GM23338 (cell line): ENCODE measurements around the gene FRMD1. TPM values are rescaled to one million over a fixed set of nuclear protein-coding genes. Genes with fewer than 3 reads are reported as not detected.

Experiments
- ATAC-seq: fragments of 200-7000 bp; cut with Tn5 transposase; 3 replicates; pipeline ENCODE4 v1.9.1; 2020
- DNase-seq: peaks from one replicate; pipeline ENCODE4 v3.0.0-alpha.2; 2015; ENCODE audit warnings: low spot score
- H2AFZ ChIP-seq: fragments of 200-600 bp; sonication (generic); 2 replicates; pipeline ENCODE4 v1.8.0; 2016; ENCODE audit warnings: antibody characterized with exemption, mild to moderate bottlenecking, moderate library complexity
- H3F3A ChIP-seq: fragments of 200-600 bp; sonication (generic); replicated peaks from 2 replicates; pipeline ENCODE4 v1.8.0; 2017; ENCODE audit warnings: antibody characterized with exemption, mixed run types, low read depth
- H3K27ac ChIP-seq: fragments of 200-600 bp; sonication (generic); 2 replicates; pipeline ENCODE4 v1.6.1; 2016; ENCODE audit warnings: low read depth
- H3K27me3 ChIP-seq: fragments of 200-600 bp; sonication (generic); 2 replicates; pipeline ENCODE4 v1.8.0; 2016; ENCODE audit warnings: mild to moderate bottlenecking, mixed run types, moderate library complexity; ENCODE audit not compliant: insufficient read depth
- H3K36me3 ChIP-seq: fragments of 200-600 bp; sonication (generic); 2 replicates; pipeline ENCODE4 v1.8.0; 2016; ENCODE audit warnings: mild to moderate bottlenecking; ENCODE audit not compliant: insufficient read depth
- H3K4me1 ChIP-seq: fragments of 200-600 bp; sonication (generic); 2 replicates; pipeline ENCODE4 v1.8.0; 2016; ENCODE audit warnings: mild to moderate bottlenecking, moderate library complexity; ENCODE audit not compliant: insufficient read depth
- H3K4me2 ChIP-seq: fragments of 200-600 bp; sonication (generic); 2 replicates; pipeline ENCODE4 v1.7.1; 2017; ENCODE audit warnings: mixed run types
- H3K4me3 ChIP-seq: fragments of 200-600 bp; sonication (generic); 2 replicates; pipeline ENCODE4 v1.6.1; 2016; ENCODE audit warnings: mixed run types
- H3K79me2 ChIP-seq: fragments of 200-600 bp; sonication (generic); replicated peaks from 2 replicates; pipeline ENCODE4 v1.8.0; 2017; ENCODE audit warnings: mild to moderate bottlenecking; ENCODE audit not compliant: insufficient read depth
- H3K9me2 ChIP-seq: fragments of 200-600 bp; sonication (generic); 2 replicates; pipeline ENCODE4 v1.8.0; 2017; ENCODE audit not compliant: insufficient read depth
- H4K20me1 ChIP-seq: fragments of 200-600 bp; sonication (generic); replicated peaks from 2 replicates; pipeline ENCODE4 v1.8.0; 2017; ENCODE audit warnings: mild to moderate bottlenecking; ENCODE audit not compliant: insufficient read depth
- H3K27ac Mint-ChIP-seq: 2 replicates; pipeline ENCODE4 v1.8.0; 2020; ENCODE audit warnings: inconsistent platforms, mild to moderate bottlenecking, moderate library complexity, mixed read lengths
- H3K27me3 Mint-ChIP-seq: 3 replicates; pipeline ENCODE4 v1.8.0; 2022; ENCODE audit warnings: low read depth, mild to moderate bottlenecking, moderate library complexity, mixed read lengths, inconsistent platforms; ENCODE audit not compliant: insufficient read depth, poor library complexity
- H3K36me3 Mint-ChIP-seq: 3 replicates; pipeline ENCODE4 v1.8.0; 2021; ENCODE audit warnings: low read depth, mild to moderate bottlenecking, inconsistent platforms, moderate library complexity, mixed read lengths
- H3K4me1 Mint-ChIP-seq: 3 replicates; pipeline ENCODE4 v1.8.0; 2020; ENCODE audit warnings: mild to moderate bottlenecking, inconsistent platforms, mixed read lengths
- H3K4me3 Mint-ChIP-seq: 3 replicates; pipeline ENCODE4 v1.8.0; 2021; ENCODE audit warnings: moderate library complexity, mild to moderate bottlenecking, inconsistent platforms, mixed read lengths
- H3K9me3 Mint-ChIP-seq: 3 replicates; pipeline ENCODE4 v1.8.0; 2020; ENCODE audit warnings: moderate library complexity, mild to moderate bottlenecking, inconsistent platforms, mixed read lengths
- CREB1 ChIP-seq: fragments of 250-450 bp; sonication (Bioruptor Pico); IDR thresholded peaks from 2 replicates; pipeline ENCODE4 v1.5.0; 2020; ENCODE audit warnings: low read depth, mild to moderate bottlenecking, moderate library complexity
- CTCF ChIP-seq, 2 experiments: fragments of 200-600 bp in 1 of 2; sonication (generic) in 1 of 2; conservative IDR thresholded peaks; 2 replicates each; pipeline versions ENCODE4 v1.5.1 to v1.6.1; 2016 to 2017; ENCODE audit warnings: antibody characterized with exemption in 2 of 2, low read depth in 2 of 2, mild to moderate bottlenecking in 2 of 2, moderate library complexity in 1 of 2
- ETS1 ChIP-seq: IDR thresholded peaks from 2 replicates; pipeline ENCODE4 v1.6.1; 2016; ENCODE audit warnings: antibody characterized with exemption
- EZH2phosphoT487 ChIP-seq: fragments of 200-600 bp; sonication (generic); IDR thresholded peaks from one replicate; pipeline ENCODE4 v1.8.1; 2018; ENCODE audit warnings: antibody characterized with exemption; ENCODE audit not compliant: unreplicated experiment
- JUNB ChIP-seq: IDR thresholded peaks from one replicate; pipeline ENCODE4 v1.6.1; 2016; ENCODE audit warnings: antibody characterized with exemption; ENCODE audit not compliant: unreplicated experiment
- NANOG ChIP-seq: IDR thresholded peaks from 2 replicates; pipeline ENCODE4 v1.6.1; 2016; ENCODE audit warnings: antibody characterized with exemption, borderline replicate concordance
- REST ChIP-seq: IDR thresholded peaks from one replicate; pipeline ENCODE4 v1.6.1; 2018; ENCODE audit warnings: antibody characterized with exemption; ENCODE audit not compliant: unreplicated experiment
- STAT1 ChIP-seq: IDR thresholded peaks from one replicate; pipeline ENCODE4 v1.6.1; 2016; ENCODE audit warnings: antibody characterized with exemption; ENCODE audit not compliant: unreplicated experiment
- ZNF331 ChIP-seq: fragments of 250-450 bp; sonication (Bioruptor Pico); IDR thresholded peaks from 2 replicates; pipeline ENCODE4 v1.5.0; 2020; ENCODE audit warnings: low read depth, mild to moderate bottlenecking, moderate library complexity
- polyA plus RNA-seq: library from polyadenylated mRNA; unstranded; fragments of >200 nt; fragmentation: Nextera tagmentation; extraction: Ambion mirVana; gene quantifications from 2 replicates; pipeline ENCODE4 v1.2.1, GENCODE V29; 2016
- total RNA-seq: library from RNA; depleted of rRNA; stranded (reverse); fragments of >200 nt; shearing (Covaris generic); gene quantifications from 2 replicates; pipeline ENCODE4 v1.2.3, GENCODE V29; 2014

Gene FRMD1
- total and polyA plus RNA-seq, 2 experiments from 2014 or later = 1.0 to 2.0 TPM

- DNase-seq = no peak
- H3K79me2 ChIP-seq = no peaks in the 10 kb centered on the region
- H2AFZ ChIP-seq = no peak overlapping the region
- no peak overlapping the region for H3K27ac ChIP-seq
- no peaks in the 10 kb centered on the region for H4K20me1 ChIP-seq
- no peak for ATAC-seq
- no peaks in the 10 kb centered on the region for H3F3A ChIP-seq
- TF ChIP-seq ETS1 = no peak
- no peak for TF ChIP-seq CREB1 (CRISPR knock-in tag)
- no peak for TF ChIP-seq STAT1
- no peak for TF ChIP-seq NANOG
- no peak for TF ChIP-seq EZH2phosphoT487
- TF ChIP-seq CTCF (conservative IDR thresholded peaks at IDR 0.05; ENCODE audit: low read depth in 2 of 2) = no peak
- no peak for TF ChIP-seq REST
- no peaks in the 10 kb centered on the region for H3K27me3 ChIP-seq
- H3K9me2 ChIP-seq = peaks cover 4% of the 10 kb centered on the region
- peaks cover 6% of the 10 kb centered on the region; the same call in 1 of the 2 replicates for H3K4me1 ChIP-seq
- Mint-ChIP-seq H3K4me1 (peaks cover 13% of the 10 kb centered on the region; the same call in 2 of the 3 replicates), H3K36me3 (peaks cover 2% of the 10 kb centered on the region; the same call in 1 of the 3 replicates), H3K27me3 (peaks cover 6% of the 10 kb centered on the region), H3K4me3 (no peak overlapping the region), H3K9me3 (peaks cover 4% of the 10 kb centered on the region; the same call in 2 of the 3 replicates), H3K27ac (no peak overlapping the region)
- H3K36me3 ChIP-seq = no peaks in the 10 kb centered on the region
- no peak overlapping the region for H3K4me2 ChIP-seq
- no peak overlapping the region for H3K4me3 ChIP-seq
Observed at GRCh38 chr6:168124158-168124557, 45.1 kb upstream of the FRMD1 start.

- Histone ChIP-seq H2AFZ (no peak overlapping the region), H3K36me3 (no peaks in the 10 kb centered on the region), H3K9me2 (peaks cover 7% of the 10 kb centered on the region), H3K4me3 (no peak overlapping the region), H3K4me1 (peaks cover 6% of the 10 kb centered on the region; the same call in 1 of the 2 replicates), H3K27me3 (no peaks in the 10 kb centered on the region), H3F3A (no peaks in the 10 kb centered on the region), H4K20me1 (no peaks in the 10 kb centered on the region), H3K79me2 (no peaks in the 10 kb centered on the region), H3K27ac (no peak overlapping the region), H3K4me2 (no peak overlapping the region)
- Mint-ChIP-seq H3K9me3 (peaks cover 4% of the 10 kb centered on the region; the same call in 2 of the 3 replicates), H3K4me3 (no peak overlapping the region), H3K27me3 (peaks cover 6% of the 10 kb centered on the region), H3K36me3 (peaks cover 2% of the 10 kb centered on the region; the same call in 1 of the 3 replicates), H3K4me1 (peaks cover 15% of the 10 kb centered on the region; the same call in 2 of the 3 replicates), H3K27ac (no peak overlapping the region)
- ATAC-seq = no peak
- no peak for DNase-seq
- TF ChIP-seq REST = no peak
- no peak for TF ChIP-seq NANOG
- TF ChIP-seq ZNF331 (CRISPR knock-in tag) = no peak
- no peak for TF ChIP-seq JUNB
- no peak for TF ChIP-seq CREB1 (CRISPR knock-in tag)
Observed at GRCh38 chr6:168123165-168123911, 44.3 kb upstream of the FRMD1 start.
